Kidney capillary endothelial cell (primary cell): Measurements from ENCODE around the gene CHEK1.

Experiments
- DNase-seq: peaks from one replicate; pipeline ENCODE4 v3.0.0-alpha.2; 2018; ENCODE audit warnings: low spot score

CHEK1 gene

DNA sequence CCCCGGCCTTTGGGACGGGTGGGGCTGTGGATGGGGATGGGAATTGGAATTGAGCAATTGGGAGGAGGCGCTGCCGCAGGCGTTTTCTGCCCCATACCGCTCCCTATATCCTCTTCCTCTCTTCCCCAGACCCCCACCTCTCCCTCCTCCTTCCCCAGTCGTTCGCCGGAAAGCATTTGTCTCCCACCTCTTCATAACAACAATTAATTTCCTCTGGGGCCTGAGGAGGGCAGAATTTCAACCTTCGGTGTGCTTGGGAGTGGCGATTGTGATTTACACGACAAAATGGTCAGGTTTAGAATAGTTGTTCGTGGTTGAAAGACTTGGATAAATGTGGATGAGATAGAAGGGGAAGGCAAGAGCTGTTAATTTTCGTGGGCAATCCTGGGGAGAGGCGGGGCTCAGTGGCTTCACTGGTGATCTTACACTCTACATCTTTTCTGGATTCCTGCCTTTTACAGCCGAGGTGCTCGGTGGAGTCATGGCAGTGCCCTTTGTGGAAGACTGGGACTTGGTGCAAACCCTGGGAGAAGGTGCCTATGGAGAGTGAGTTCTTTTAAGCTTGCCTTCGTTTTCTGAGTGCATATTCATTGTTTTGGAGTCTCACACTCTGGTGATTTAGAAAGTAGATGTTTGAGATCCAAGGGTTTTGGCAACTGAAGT, 1.5 kb downstream of the CHEK1 start:
- DNase-seq = peak; percentile 67

DNA sequence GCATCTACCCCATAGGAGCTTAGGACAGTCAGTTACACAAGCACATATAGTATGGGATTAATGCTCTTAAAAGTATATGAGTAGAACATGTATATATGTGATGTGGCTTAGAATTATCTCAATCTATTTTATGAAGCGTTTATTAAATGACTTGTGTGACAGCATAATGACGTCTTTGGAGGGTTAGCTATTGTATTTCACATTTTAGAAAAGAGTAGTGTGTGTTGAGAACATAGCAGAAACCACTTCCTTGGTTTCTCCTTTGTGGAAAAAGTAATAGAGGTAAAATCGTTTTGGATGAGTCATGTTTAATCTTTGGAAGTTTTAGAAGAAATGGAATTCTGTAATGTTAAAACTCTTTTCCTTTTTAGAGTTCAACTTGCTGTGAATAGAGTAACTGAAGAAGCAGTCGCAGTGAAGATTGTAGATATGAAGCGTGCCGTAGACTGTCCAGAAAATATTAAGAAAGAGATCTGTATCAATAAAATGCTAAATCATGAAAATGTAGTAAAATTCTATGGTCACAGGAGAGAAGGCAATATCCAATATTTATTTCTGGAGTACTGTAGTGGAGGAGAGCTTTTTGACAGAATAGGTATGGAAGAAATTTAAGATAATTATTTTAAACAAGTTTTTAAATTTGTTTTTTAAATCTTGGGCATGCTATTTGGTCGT, 2.4 kb downstream of the CHEK1 start:
- DNase-seq = no peak

GRCh38 chr11:125637840-125638239, 12.9 kb downstream of the CHEK1 start:
- DNase-seq = no peak

DNA sequence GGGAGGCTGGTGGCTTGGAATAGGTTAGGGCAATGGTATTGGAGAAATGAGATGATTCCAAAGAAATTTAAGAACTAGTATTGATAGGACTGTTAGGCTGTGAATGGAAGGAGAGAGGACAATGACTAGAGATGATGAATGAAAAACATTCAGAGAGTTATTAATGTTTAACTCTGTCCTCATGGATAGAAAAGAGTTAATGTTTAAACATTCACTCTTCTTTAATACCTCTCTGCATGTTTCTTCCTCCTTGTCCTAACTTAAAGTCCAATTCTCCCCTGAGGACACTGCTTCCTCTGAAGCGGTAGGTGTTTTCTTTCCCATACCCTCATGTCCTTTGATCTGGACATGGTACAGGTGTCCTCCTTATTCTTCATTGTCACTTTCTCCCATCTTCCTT, 13.4 kb downstream of the CHEK1 start:
- no peak for DNase-seq

- no peak for DNase-seq
Measured at GRCh38 chr11:125645871-125646270, 20.9 kb downstream of the CHEK1 start.

- DNase-seq = no peak
Measured at GRCh38 chr11:125649465-125650166, 24.7 kb downstream of the CHEK1 start.

- DNase-seq = no peak
Measured at GRCh38 chr11:125662689-125663088, 37.7 kb downstream of the CHEK1 start.

DNA sequence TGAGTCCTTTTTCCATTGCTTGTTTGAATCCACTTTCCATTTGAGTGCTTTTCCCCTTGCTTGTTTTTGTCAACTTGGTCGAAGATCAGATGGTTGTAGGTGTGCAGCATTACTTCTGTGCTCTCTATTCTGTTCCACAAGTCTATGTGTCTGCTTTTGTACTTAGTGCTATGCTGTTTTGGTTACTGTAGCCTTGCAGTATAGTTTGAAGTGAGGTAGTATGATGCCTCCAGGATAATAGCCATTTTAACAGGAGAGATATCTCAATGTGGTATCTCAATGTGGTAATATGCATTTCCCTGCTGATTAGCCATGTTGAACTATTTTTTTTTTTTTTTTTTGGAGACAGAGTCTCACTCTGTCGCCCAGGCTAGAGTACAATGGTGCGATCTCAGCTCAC, 38.9 kb downstream of the CHEK1 start:
- DNase-seq = no peak

DNA sequence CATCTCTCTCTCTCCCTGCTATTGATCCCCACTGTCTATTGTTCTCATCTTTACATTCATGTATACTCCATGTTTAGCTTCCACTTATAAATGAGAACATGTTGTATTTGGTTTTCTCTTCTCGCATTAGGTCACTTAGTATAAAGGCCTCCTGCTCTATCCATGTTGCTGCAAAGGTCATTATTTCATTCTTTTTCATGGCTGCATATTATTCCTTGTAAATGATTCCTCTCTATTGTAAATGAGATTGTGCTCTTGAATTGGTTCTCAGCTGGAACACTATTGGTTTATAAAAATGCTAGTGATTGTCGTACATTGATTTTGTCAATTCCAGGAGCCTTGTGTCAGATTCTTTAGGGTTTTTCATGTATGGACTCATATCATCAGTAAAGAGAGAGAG, 42.2 kb downstream of the CHEK1 start:
- DNase-seq = no peak

- no peak for DNase-seq
Measured at GRCh38 chr11:125670172-125670571, 45.2 kb downstream of the CHEK1 start.

GRCh38 chr11:125671561-125671960, 46.6 kb downstream of the CHEK1 start:
- DNase-seq = peak; percentile 62

- DNase-seq = no peak
Measured at GRCh38 chr11:125674210-125674609, 49.2 kb downstream of the CHEK1 start.

- DNase-seq = no peak
Measured at GRCh38 chr11:125675196-125675595, 50.2 kb downstream of the CHEK1 start.

DNA sequence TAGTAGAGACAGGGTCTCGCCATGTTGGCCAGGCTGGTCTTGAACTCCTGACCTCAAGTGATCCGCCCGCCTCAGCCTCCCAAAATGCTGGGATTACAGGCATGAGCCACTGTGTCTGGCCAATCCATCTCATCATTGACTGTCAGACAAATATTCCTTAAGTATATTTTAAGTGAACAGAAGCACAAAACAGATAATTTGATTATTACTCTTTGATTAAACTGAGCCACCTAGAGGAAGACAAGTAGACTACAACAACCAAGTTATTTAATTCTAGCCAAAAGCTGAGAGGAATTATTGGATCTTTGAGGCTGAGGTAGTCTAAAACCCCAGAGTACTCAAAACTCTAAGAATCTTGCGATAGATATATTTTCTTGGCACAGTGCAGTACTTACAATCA, 54.4 kb downstream of the CHEK1 start:
- DNase-seq = no peak

DNA sequence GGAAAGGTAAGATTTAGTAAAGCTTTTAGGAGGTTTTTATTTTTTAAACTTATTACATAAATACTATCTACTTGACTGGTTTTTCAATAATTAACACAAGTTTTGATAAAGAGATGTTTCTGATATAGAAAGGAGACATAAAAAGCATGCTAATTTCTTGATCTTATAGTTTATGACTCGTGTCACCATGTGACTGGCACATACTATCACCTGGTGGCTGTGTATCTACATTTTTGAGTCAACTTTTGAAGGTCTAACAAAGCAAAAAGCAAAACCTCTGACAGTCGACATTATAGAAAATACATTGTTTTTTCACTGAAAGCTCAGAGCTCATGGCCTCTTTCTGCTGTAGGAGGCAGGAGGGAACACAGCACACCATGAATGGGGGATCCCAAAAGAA, 54.9 kb downstream of the CHEK1 start:
- no peak for DNase-seq

DNA sequence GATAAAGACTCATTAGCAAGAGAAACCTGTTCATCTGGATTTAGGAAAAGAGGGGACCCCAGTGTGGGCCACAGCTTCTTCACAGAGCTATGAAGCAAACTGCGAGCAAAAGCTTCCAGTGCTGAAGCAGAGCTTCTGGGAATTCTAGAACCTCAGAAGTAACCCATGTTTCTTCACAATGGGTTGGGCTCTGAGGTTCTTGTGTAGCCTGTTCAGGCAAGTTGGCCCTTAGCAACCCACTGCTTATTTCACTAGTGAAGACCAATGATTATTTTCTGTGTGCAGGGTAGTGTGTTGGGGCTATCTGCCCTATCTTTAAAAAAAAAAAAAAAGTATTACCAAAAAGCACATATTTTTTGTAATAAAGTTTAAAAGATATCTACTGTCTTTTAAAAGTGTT, 55.8 kb downstream of the CHEK1 start, which contains the start of gene ACRV1:
TSS of gene ACRV1 (minus strand) at position 101 of the 400 bp plus-strand sequence. CDS start at position 34, 67 bp downstream.
- no peak for DNase-seq

DNA sequence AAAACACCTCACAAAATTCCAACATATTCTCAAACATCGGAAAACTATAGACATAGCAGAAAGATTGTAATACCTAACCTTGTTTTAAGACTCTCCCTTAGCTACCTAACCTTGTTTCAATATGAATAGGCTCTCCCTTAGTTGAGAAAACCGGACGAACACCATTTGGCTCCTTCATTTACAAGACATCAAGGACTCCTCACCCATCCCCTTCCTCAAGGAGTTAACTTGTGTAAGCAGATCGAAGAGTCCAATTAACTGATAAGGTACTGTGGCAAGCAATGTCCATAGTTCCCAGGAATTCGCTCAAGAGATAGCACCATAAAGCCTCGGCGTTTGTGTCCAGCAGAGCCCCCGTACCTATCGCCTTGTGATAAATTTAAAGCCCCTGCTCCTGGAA, 60.3 kb downstream of the CHEK1 start:
- DNase-seq = no peak

GRCh38 chr11:125688066-125688465, 63.1 kb downstream of the CHEK1 start:
- DNase-seq = no peak

- no peak for DNase-seq
Measured at GRCh38 chr11:125688632-125689031, 63.7 kb downstream of the CHEK1 start.

DNA sequence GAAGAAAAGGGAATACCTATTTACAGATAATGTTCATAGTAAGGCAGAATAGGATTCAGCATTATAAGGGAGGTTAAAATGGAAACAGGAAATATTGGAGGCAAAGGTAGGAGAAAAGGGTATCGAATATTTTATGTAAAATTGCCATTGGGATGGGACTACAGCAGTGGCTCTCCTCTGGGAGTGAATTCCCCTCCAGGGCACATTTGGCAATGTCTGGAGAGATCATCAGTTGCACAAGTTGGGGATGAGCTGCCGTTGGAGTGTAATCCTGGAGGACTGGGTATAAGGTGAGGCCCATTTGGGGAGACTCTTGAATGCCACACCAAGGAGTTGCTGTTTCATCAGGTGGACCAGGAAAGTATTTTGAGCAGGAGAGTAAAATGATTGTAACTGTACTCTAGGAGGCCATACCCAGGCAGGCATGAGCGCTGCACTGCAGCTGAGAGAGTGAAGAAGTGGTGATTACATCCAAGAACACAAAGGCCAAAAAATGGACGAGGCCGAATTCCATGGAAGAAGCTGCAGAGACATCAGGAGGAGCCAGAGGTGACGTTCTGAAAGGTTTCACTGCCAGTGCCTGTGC, 64.4 kb downstream of the CHEK1 start:
- no peak for DNase-seq

DNA sequence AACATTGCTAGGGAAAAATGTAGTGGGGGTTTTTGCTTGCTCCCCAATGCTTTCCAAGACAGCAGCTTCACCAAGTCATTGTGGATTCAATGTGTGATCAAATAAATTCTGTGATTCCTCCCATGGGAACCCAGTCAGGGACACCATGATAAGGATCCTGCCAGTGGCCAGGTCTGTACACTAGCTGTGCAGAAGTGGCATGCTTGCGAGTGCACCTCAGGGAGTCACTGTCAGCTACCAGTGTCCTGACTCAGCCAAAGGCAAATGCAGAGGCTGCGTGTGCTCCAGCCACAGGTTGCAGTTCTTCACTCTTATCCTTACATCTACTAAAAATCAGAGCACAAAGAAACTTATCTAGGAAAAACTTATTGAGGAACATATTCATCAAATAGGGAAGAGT, 65.0 kb downstream of the CHEK1 start:
- DNase-seq = no peak

DNA sequence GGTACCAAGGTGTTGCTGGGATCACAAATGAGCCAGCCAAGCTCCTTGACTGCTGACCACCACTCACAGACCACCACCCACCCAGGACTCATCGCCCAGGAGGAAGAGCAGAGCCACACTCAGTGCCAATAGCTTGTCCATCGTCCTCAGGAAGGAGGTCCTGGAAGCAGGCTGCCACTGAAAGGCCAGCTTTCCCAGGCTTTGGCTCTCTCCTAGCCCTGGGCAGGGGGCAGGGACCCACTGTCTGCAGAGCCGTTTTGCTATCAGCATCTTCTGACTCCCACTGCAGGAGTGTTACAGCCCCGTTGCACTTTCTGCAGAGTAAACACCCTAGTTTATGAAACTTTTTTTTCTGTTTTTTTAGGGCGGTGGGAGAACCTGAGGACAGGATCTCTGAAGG, 67.9 kb downstream of the CHEK1 start:
- DNase-seq = no peak

- no peak for DNase-seq
Measured at GRCh38 chr11:125694951-125695350, 70.0 kb downstream of the CHEK1 start.
